Activated B cell treated with CpG ODN at 0.5 μM for 24 hours (primary cell): Measurements from ENCODE around the gene LRRC4C. TPM values are rescaled to one million over a fixed set of nuclear protein-coding genes. Genes with fewer than 3 reads are reported as not detected.

Source experiments
- ATAC-seq: fragments of 200-7000 bp; cut with Tn5 transposase; one replicate; pipeline ENCODE4 v1.10.0; 2021; ENCODE audit warnings: low read depth, mild to moderate bottlenecking, moderate library complexity
- CTCF ChIA-PET: fragments of 350-600 bp; sonication (Branson Sonifier 250); formaldehyde crosslinking; loops from one replicate; lab custom pipeline; 2021; ENCODE audit warnings: antibody characterized with exemption; lab: Charles Lee
- POLR2A ChIA-PET: fragments of 350-600 bp; sonication (Branson Sonifier 250); formaldehyde crosslinking; loops from one replicate; lab custom pipeline; 2021; ENCODE audit warnings: antibody characterized with exemption; lab: Charles Lee
- DNase-seq: peaks from one replicate; pipeline ENCODE4 v3.0.0; 2022
- H3K27ac Mint-ChIP-seq: one replicate; pipeline ENCODE4 v1.8.0; 2020; ENCODE audit warnings: mixed read lengths
- H3K27me3 Mint-ChIP-seq: one replicate; pipeline ENCODE4 v1.8.0; 2021; ENCODE audit warnings: mixed read lengths
- H3K36me3 Mint-ChIP-seq: one replicate; pipeline ENCODE4 v1.8.0; 2021; ENCODE audit warnings: low read depth, mixed read lengths
- H3K4me1 Mint-ChIP-seq: one replicate; pipeline ENCODE4 v1.8.0; 2021; ENCODE audit warnings: mixed read lengths
- H3K4me3 Mint-ChIP-seq: one replicate; pipeline ENCODE4 v1.8.0; 2020; ENCODE audit warnings: mild to moderate bottlenecking, mixed read lengths
- H3K9me3 Mint-ChIP-seq: one replicate; pipeline ENCODE4 v1.8.0; 2020; ENCODE audit warnings: mixed read lengths
- CTCF ChIP-seq: fragments of 200-600 bp; IDR thresholded peaks from one replicate; pipeline ENCODE4 v1.8.0; 2022; ENCODE audit warnings: antibody characterized with exemption, mild to moderate bottlenecking
- intact Hi-C: fragments of 100-400 bp; cut with micrococcal nuclease; formaldehyde crosslinking; loops from one replicate; pipeline ENCODE4 v1.15.1; 2024
- total RNA-seq: library from RNA; stranded (reverse); gene quantifications from 2 replicates; pipeline ENCODE4 v1.2.3, GENCODE V29; 2022

The LRRC4C gene
- total RNA-seq, 1 donor from 2014 or later: not detected

- DNase-seq: no peak
- intact Hi-C loops: no loop called here
- no peak overlapping the region for H3K4me3 Mint-ChIP-seq
- no peaks in the 10 kb centered on the region for H3K27me3 Mint-ChIP-seq
- CTCF ChIA-PET: no interaction called here
- no peak for ATAC-seq
- POLR2A ChIA-PET: no interaction called here
- peaks cover 7% of the 10 kb centered on the region for H3K9me3 Mint-ChIP-seq
- no peak for TF ChIP-seq CTCF
- H3K36me3 Mint-ChIP-seq: no peaks in the 10 kb centered on the region
- no peaks in the 10 kb centered on the region for H3K4me1 Mint-ChIP-seq
- H3K27ac Mint-ChIP-seq: no peak overlapping the region
Observed at GRCh38 chr11:41099654-41100053, 359.8 kb downstream of the LRRC4C start.

- ChIA-PET CTCF (no interaction called here), POLR2A (no interaction called here)
- no peaks in the 10 kb centered on the region for H3K27me3 Mint-ChIP-seq
- no peak overlapping the region for H3K4me3 Mint-ChIP-seq
- intact Hi-C loops: no loop called here
- TF ChIP-seq CTCF: no peak
- peaks cover 4% of the 10 kb centered on the region for H3K9me3 Mint-ChIP-seq
- no peaks in the 10 kb centered on the region for H3K4me1 Mint-ChIP-seq
- H3K27ac Mint-ChIP-seq: no peak overlapping the region
- DNase-seq (no peak), ATAC-seq (no peak)
- no peaks in the 10 kb centered on the region for H3K36me3 Mint-ChIP-seq
Observed at GRCh38 chr11:41085123-41085522, 374.3 kb downstream of the LRRC4C start.

GRCh38 chr11:41081756-41082285, 377.6 kb downstream of the LRRC4C start:
- TF ChIP-seq CTCF: no peak
- H3K9me3 Mint-ChIP-seq: peaks cover 5% of the 10 kb centered on the region
- H3K27ac Mint-ChIP-seq: no peak overlapping the region
- no peaks in the 10 kb centered on the region for H3K4me1 Mint-ChIP-seq
- intact Hi-C loops: no loop called here
- no peak for DNase-seq
- ChIA-PET CTCF (no interaction called here), POLR2A (no interaction called here)
- ATAC-seq: no peak
- no peak overlapping the region for H3K4me3 Mint-ChIP-seq
- H3K27me3 Mint-ChIP-seq: no peaks in the 10 kb centered on the region
- no peaks in the 10 kb centered on the region for H3K36me3 Mint-ChIP-seq

- DNase-seq (no peak), ATAC-seq (no peak)
- no peak overlapping the region for H3K27ac Mint-ChIP-seq
- no peaks in the 10 kb centered on the region for H3K27me3 Mint-ChIP-seq
- TF ChIP-seq CTCF: no peak
- intact Hi-C loops: no loop called here
- POLR2A ChIA-PET: no interaction called here
- peaks cover 5% of the 10 kb centered on the region for H3K9me3 Mint-ChIP-seq
- peaks cover 3% of the 10 kb centered on the region for H3K4me1 Mint-ChIP-seq
- H3K4me3 Mint-ChIP-seq: no peak overlapping the region
- H3K36me3 Mint-ChIP-seq: no peaks in the 10 kb centered on the region
- CTCF ChIA-PET: no interaction called here
Observed at GRCh38 chr11:41074318-41074717, 385.1 kb downstream of the LRRC4C start.

- H3K27me3 Mint-ChIP-seq: no peaks in the 10 kb centered on the region
- no peak overlapping the region for H3K27ac Mint-ChIP-seq
- H3K9me3 Mint-ChIP-seq: peaks cover 10% of the 10 kb centered on the region
- CTCF ChIA-PET: no interaction called here
- no peaks in the 10 kb centered on the region for H3K36me3 Mint-ChIP-seq
- TF ChIP-seq CTCF: no peak
- no peak overlapping the region for H3K4me3 Mint-ChIP-seq
- POLR2A ChIA-PET: no interaction called here
- intact Hi-C loops: no loop called here
- no peaks in the 10 kb centered on the region for H3K4me1 Mint-ChIP-seq
- ATAC-seq (no peak), DNase-seq (no peak)
Observed at GRCh38 chr11:41065432-41065831, 394.0 kb downstream of the LRRC4C start.
